Bronchial epithelial cell (primary cell): ENCODE measurements around the gene SYTL2. TPM values are rescaled to one million over a fixed set of nuclear protein-coding genes. Genes with fewer than 3 reads are reported as not detected.

Source experiments
- DNase-seq: peaks from one replicate; pipeline ENCODE4 v3.0.0-alpha.2; 2010; ENCODE audit warnings: low read depth
- FAIRE-seq: peaks from 2 replicates; lab custom pipeline; 2011; peaks lifted over from hg19 to GRCh38; lab: Jason Lieb, UNC
- H3K27me3 ChIP-seq: 2 replicates; pipeline ENCODE4 v1.5.1; 2011; ENCODE audit warnings: low read length; ENCODE audit not compliant: control insufficient read depth, insufficient read depth
- H3K36me3 ChIP-seq: 2 replicates; pipeline ENCODE4 v1.5.1; 2011; ENCODE audit warnings: low read length; ENCODE audit not compliant: control insufficient read depth, insufficient read depth
- H3K4me3 ChIP-seq: 2 replicates; pipeline ENCODE4 v1.5.1; 2011; ENCODE audit warnings: mild to moderate bottlenecking, low read depth, low read length, control low read depth
- CTCF ChIP-seq: IDR thresholded peaks from 2 replicates; pipeline ENCODE4 v1.5.1; 2011; ENCODE audit warnings: mild to moderate bottlenecking, moderate library complexity, low read length, control low read depth, inconsistent platforms; ENCODE audit not compliant: insufficient read depth, severe bottlenecking
- total RNA-seq: library from RNA; depleted of rRNA; stranded (reverse); fragments of >200 nt; gene quantifications from 2 replicates; pipeline ENCODE4 v1.2.1, GENCODE V29; 2014

Gene SYTL2
- total RNA-seq, 1 donor from 2014 or later, result 8.2 TPM

- no peak for FAIRE-seq
Observed at GRCh38 chr11:85848556-85848955, 37.6 kb upstream of the SYTL2 start.

GRCh38 chr11:85848006-85848405 lies 37.1 kb upstream of the SYTL2 start:
- no peak overlapping the region for H3K4me3 ChIP-seq
- DNase-seq (no peak), FAIRE-seq (no peak)
- no peak for TF ChIP-seq CTCF
- H3K36me3 ChIP-seq, result no peaks in the 10 kb centered on the region
- H3K27me3 ChIP-seq, result no peaks in the 10 kb centered on the region

More at GRCh38 chr11:85848556-85848955, 37.6 kb upstream of the SYTL2 start:
- no peak for TF ChIP-seq CTCF
- peak; percentile 15 for DNase-seq
- no peaks in the 10 kb centered on the region for H3K27me3 ChIP-seq
- no peak overlapping the region for H3K4me3 ChIP-seq
- no peaks in the 10 kb centered on the region for H3K36me3 ChIP-seq

- FAIRE-seq (no peak), DNase-seq (no peak)
- no peak for TF ChIP-seq CTCF
- Histone ChIP-seq H3K27me3 (no peaks in the 10 kb centered on the region), H3K4me3 (no peak overlapping the region), H3K36me3 (no peaks in the 10 kb centered on the region)
Observed at GRCh38 chr11:85847436-85847835, 36.5 kb upstream of the SYTL2 start.

- no peaks in the 10 kb centered on the region for H3K27me3 ChIP-seq
- DNase-seq, result peak; percentile 79
- FAIRE-seq, result no peak
- no peaks in the 10 kb centered on the region for H3K36me3 ChIP-seq
- H3K4me3 ChIP-seq, result no peak overlapping the region
- TF ChIP-seq CTCF, result no peak
Observed at GRCh38 chr11:85845124-85845631, 34.2 kb upstream of the SYTL2 start.

- Histone ChIP-seq H3K36me3 (no peaks in the 10 kb centered on the region), H3K4me3 (no peak overlapping the region), H3K27me3 (no peaks in the 10 kb centered on the region)
- no peak for TF ChIP-seq CTCF
- DNase-seq (peak; percentile 99), FAIRE-seq (peak; percentile 36)
Observed at GRCh38 chr11:85844439-85845123, 33.6 kb upstream of the SYTL2 start.
